Activated T-helper 1 cell treated with anti-CD3 and anti-CD28 coated beads, Interleukin-2, amount 50 U/mL, for 16 hours (primary cell): ENCODE results near the gene CHST13.

ENCODE experiments used
- DNase-seq, 2 donors: peaks; one replicate each; pipeline ENCODE4 v3.0.0-alpha.2; 2020; ENCODE audit warnings: low read depth in 1 of 2, low spot score in 1 of 2

The CHST13 gene

GRCh38 chr3:126508564-126508964, 15.4 kb upstream of the CHST13 start:
- DNase-seq: no peak

- DNase-seq: no peak
Observed at GRCh38 chr3:126509597-126510307, 14.2 kb upstream of the CHST13 start.

DNA sequence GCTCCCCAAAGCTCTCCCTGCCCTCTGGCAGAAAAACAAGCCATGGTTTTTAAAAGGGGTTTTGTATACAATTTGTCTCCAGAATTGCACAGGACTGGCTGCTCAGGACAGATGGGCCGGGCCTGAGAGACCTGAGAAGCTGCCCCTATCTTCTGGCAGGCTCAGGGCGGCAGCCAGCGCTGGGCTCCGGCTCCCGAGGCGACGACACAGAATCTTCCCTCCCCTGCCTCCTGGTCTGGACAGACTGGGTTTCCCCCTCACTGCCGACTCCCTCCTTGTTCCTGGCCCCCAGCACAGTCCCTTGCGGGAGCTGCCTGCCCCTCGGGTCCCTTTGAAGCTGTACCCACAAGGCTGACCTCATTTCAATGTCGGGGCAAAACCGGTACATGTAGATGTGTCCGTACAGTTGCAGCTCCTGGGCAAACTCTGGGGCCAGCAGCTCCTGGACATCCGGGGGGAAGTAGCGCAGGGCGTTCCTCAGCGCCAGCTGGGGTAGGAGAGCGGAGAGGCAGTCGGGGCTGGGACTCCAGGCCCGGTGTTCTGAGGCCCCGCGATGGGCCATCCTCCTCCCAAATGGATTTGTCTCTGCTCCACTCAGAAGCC, 13.5 kb upstream of the CHST13 start:
- DNase-seq: no peak

- DNase-seq: no peak
Observed at GRCh38 chr3:126511291-126511690, 12.7 kb upstream of the CHST13 start.

DNA sequence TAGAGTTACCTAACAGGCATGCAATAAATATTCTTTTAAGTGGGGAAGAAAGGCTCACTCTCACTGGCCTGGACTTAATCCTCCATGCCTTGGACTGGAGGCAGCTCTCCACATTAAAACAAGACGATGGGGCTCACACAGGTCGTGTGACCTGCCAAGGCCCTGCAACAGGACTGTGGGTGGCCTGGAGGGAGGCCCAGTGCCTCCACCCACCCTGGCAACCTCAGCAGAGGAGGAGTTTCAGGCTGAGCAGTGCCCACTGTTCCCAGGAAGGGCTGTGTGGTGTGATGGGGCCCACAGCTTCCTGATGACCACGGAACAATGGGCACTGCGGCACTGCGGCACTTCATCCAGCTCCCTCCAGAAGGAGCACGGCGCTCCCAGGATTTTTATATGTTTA, 11.9 kb upstream of the CHST13 start:
- no peak for DNase-seq

GRCh38 chr3:126512916-126513650, 10.9 kb upstream of the CHST13 start:
- no peak for DNase-seq

GRCh38 chr3:126514161-126514560, 9.8 kb upstream of the CHST13 start:
- no peak for DNase-seq

- no peak for DNase-seq
Observed at GRCh38 chr3:126515066-126515706, 8.8 kb upstream of the CHST13 start.

GRCh38 chr3:126516152-126516935, 7.6 kb upstream of the CHST13 start:
- DNase-seq: no peak

DNA sequence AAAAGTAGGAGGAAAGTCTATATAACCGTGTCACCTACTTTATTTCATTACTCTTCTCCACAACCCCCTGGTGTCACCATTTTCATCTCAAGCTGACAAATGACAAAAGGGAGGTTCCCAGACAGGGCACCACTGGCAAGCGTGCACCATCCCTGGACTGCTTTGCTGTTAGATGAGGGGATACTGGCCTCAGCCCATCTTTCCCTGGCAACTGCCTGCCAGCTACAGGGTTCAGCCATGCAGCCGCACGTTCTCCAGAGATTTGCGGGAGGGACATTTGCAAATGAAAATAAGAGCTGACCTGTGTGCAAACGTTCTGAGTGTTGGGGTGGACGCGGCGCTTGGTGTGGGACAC, 7.0 kb upstream of the CHST13 start:
- no peak for DNase-seq

- no peak for DNase-seq
Observed at GRCh38 chr3:126517291-126517951, 6.5 kb upstream of the CHST13 start, which contains the start of gene UROC1. UROC1 (minus strand) TSS chr3:126517773; CDS start chr3:126517719, 54 bp downstream.

- DNase-seq: no peak
Observed at GRCh38 chr3:126517986-126518778, 5.8 kb upstream of the CHST13 start.

DNA sequence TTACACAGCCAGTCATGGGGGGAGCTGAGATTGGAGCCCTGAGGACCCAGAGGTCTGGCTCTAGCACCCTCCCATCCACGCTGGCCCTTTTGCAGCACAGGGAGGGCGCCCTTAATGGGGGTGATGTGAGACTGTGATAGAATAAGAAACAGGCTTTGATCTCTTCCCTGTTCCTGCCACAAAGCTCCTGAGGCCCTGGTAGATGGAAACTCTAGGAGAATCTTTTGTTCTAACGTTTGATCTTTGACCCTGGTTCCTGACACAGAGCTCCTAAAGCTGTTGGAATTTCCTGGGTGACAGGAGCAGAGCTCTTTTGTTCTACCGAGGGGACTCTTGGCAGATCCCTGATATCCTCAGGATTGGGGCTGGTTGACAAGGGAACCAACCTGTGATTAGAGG, 5.2 kb upstream of the CHST13 start:
- no peak for DNase-seq

DNA sequence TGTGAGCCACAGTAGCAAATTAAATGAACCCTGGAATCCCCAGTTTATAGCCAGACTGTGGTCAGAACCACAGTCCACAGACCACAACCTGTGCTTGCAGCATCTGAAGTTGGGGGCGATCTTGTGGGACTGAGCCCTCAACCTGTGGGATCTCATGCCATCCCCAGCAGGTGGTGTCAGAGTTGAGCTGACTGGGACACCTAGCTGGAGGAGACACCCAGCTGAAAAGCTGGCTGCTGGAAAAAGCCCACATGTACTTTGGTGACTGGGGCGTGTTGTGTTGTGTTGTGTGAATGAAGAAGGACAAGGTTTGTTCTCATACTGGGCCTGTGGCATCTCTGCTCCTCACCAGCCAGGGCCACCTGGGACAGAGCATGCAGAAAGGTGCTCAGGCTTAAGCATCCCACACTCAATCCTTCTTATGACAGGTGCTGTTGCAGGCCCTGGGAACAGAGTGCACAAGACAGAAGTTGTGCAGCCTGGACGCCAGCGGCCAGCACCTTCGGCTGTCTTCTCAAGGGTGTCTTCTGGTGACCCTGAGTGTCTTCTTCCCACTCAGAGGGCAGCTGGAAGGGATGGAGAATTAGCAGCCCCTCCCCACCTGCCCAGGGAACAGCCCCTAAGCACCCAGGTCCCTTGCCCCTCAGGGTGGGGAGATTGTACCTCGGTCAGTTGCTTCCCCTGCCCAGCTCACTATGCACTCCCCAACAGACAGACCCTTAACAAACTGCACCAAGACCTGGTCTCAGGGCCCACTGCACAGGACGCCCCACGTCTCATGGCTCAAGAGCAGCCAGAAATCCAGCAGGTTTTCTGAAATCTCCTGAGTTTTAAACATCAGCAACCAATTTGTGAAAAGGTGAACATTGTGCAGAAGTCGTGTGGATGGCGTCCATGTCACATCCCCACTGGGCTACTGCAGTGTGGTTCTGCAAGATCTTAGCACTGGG, 4.2 kb upstream of the CHST13 start:
- no peak for DNase-seq

- DNase-seq: no peak
Observed at GRCh38 chr3:126521122-126521891, 2.6 kb upstream of the CHST13 start.

DNA sequence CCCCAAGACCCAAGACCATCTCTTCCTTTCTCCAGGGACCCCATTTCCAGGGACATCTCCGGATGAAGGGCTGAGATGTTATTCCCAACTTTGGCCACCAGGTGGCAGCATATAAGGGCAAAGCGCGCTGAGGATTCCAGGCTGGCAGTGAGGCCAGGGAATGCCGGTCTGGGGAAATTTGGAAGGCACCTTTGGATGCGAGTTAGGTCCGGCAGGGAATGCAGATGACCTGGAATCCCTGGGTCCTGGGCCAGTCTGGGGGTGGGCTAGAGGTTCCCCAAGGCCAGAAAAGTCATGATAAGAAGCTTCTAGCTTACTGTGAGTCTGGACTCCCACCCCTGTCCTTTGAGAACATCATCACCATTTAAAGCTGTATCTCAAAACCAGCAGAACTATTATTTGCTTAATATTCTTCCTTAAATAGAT, 1.6 kb upstream of the CHST13 start:
- peak in 1 of 2 donors; percentile 23 for DNase-seq

- no peak for DNase-seq
Observed at GRCh38 chr3:126524429-126524988, 554 bp downstream of the CHST13 start.
